NT2/D1 (cell line): ENCODE measurements around the gene FIG4.

Experiments used
- YY1 ChIP-seq: IDR thresholded peaks from 2 replicates; pipeline ENCODE4 v1.6.1; 2011; ENCODE audit not compliant: insufficient read length, insufficient read depth
- ZNF274 ChIP-seq: IDR thresholded peaks from 2 replicates; pipeline ENCODE4 v1.6.1; 2011; ENCODE audit warnings: mild to moderate bottlenecking, low read depth, low read length

GRCh38 chr6:109769213-109769612 is 78.1 kb downstream of the FIG4 start:
- TF ChIP-seq ZNF274 (no peak), YY1 (no peak)
